B cell (primary cell): ENCODE results near the gene SLC25A38. TPM values are rescaled to one million over a fixed set of nuclear protein-coding genes. Genes with fewer than 3 reads are reported as not detected.

Experiments
- ATAC-seq: fragments of 200-7000 bp; cut with Tn5 transposase; one replicate; pipeline ENCODE4 v1.10.0; 2021; ENCODE audit warnings: low read depth, mild to moderate bottlenecking, moderate number of reproducible peaks, moderate library complexity
- CTCF ChIA-PET: fragments of 350-600 bp; sonication (Branson Sonifier 250); formaldehyde crosslinking; loops from one replicate; lab custom pipeline; 2021; ENCODE audit warnings: antibody characterized with exemption, inconsistent platforms; lab: Charles Lee
- POLR2A ChIA-PET: fragments of 350-600 bp; sonication (Branson Sonifier 250); formaldehyde crosslinking; loops from one replicate; lab custom pipeline; 2021; ENCODE audit warnings: antibody characterized with exemption; lab: Charles Lee
- DNase-seq: peaks from one replicate; pipeline ENCODE4 v3.0.0; 2013
- H2AFZ ChIP-seq: 2 replicates; pipeline ENCODE4 v1.6.1; 2012; ENCODE audit warnings: mild to moderate bottlenecking, low read depth, low read length; ENCODE audit not compliant: insufficient read depth, poor library complexity, severe bottlenecking
- H3K27ac ChIP-seq, 2 donors: 1 replicate in 1 of 2; 2 replicates in 1 of 2; pipeline ENCODE4 v1.5.1; 2012 to 2013; ENCODE audit warnings: low read length in 2 of 2, mild to moderate bottlenecking in 2 of 2, moderate library complexity in 1 of 2
- H3K27me3 ChIP-seq, 4 experiments: fragments of 200-600 bp in 1 of 4; sonication (generic) in 1 of 4; replicated peaks in 1 of 4; 1 replicate in 2 of 4; 2 replicates in 2 of 4; pipeline versions ENCODE4 v1.6.1 to v1.7.0; 2013 to 2016; ENCODE audit warnings: low read length in 3 of 4, mild to moderate bottlenecking in 2 of 4, mixed read lengths in 1 of 4, moderate library complexity in 1 of 4; ENCODE audit not compliant: insufficient read depth in 4 of 4, control insufficient read depth in 3 of 4; ENCODE audit errors: control extremely low read depth in 1 of 4
- H3K36me3 ChIP-seq, 2 experiments: replicated peaks in 1 of 2; 1 replicate in 1 of 2; 2 replicates in 1 of 2; pipeline versions ENCODE4 v1.6.1 to v1.7.1; 2013; ENCODE audit warnings: low read length in 1 of 2; ENCODE audit not compliant: insufficient read depth in 2 of 2, control insufficient read depth in 1 of 2; ENCODE audit errors: control extremely low read depth in 1 of 2, extremely low read depth in 1 of 2
- H3K4me1 ChIP-seq, 2 donors: fragments of 200-600 bp in 1 of 2; sonication (generic) in 1 of 2; 1 replicate in 1 of 2; 2 replicates in 1 of 2; pipeline versions ENCODE4 v1.5.1 to v1.6.1; 2013 to 2017; ENCODE audit warnings: low read length in 2 of 2; ENCODE audit not compliant: control insufficient read depth in 2 of 2, insufficient read depth in 2 of 2
- H3K4me2 ChIP-seq: replicated peaks from 2 replicates; pipeline ENCODE3; 2012; ENCODE audit warnings: mild to moderate bottlenecking, low read depth, low read length; ENCODE audit not compliant: poor library complexity, severe bottlenecking
- H3K4me3 ChIP-seq, 5 experiments: fragments of 200-600 bp in 1 of 5; sonication (generic) in 1 of 5; 1 replicate in 3 of 5; 2 replicates in 2 of 5; pipeline versions ENCODE4 v1.5.1 to v1.7.0; 2011 to 2016; ENCODE audit warnings: low read length in 4 of 5, mild to moderate bottlenecking in 4 of 5, low read depth in 2 of 5, control low read depth in 1 of 5, moderate library complexity in 1 of 5; ENCODE audit not compliant: insufficient read depth in 1 of 5; ENCODE audit errors: control extremely low read depth in 1 of 5, extremely low read depth in 1 of 5
- H3K79me2 ChIP-seq: fragments of 200-600 bp; sonication (generic); one replicate; pipeline ENCODE4 v1.6.0; 2016; ENCODE audit warnings: low read length; ENCODE audit not compliant: control insufficient read depth, insufficient read depth
- H3K9ac ChIP-seq: fragments of 200-600 bp; sonication (generic); 2 replicates; pipeline ENCODE4 v1.6.1; 2017; ENCODE audit warnings: mild to moderate bottlenecking, low read length, moderate library complexity
- H3K9me3 ChIP-seq, 3 donors: one replicate each; pipeline versions ENCODE4 v1.6.1 to v1.7.1; 2013; ENCODE audit warnings: low read length in 2 of 3; ENCODE audit not compliant: control insufficient read depth in 2 of 3, insufficient read depth in 1 of 3; ENCODE audit errors: control extremely low read depth in 1 of 3
- H4K20me1 ChIP-seq: 2 replicates; pipeline ENCODE4 v1.6.0; 2012; ENCODE audit warnings: mild to moderate bottlenecking, low read length; ENCODE audit not compliant: insufficient read depth, control insufficient read depth, poor library complexity, severe bottlenecking
- H3K27ac Mint-ChIP-seq: one replicate; pipeline ENCODE4 v1.8.0; 2021; ENCODE audit warnings: mixed read lengths
- H3K27me3 Mint-ChIP-seq: one replicate; pipeline ENCODE4 v1.8.0; 2021; ENCODE audit warnings: mixed read lengths
- H3K4me1 Mint-ChIP-seq: one replicate; pipeline ENCODE4 v1.8.0; 2021; ENCODE audit warnings: mixed read lengths
- H3K4me3 Mint-ChIP-seq: one replicate; pipeline ENCODE4 v1.8.0; 2021; ENCODE audit warnings: mixed read lengths
- H3K9me3 Mint-ChIP-seq: one replicate; pipeline ENCODE4 v1.8.0; 2022; ENCODE audit warnings: mixed read lengths; ENCODE audit not compliant: insufficient read depth
- EZH2 ChIP-seq: IDR thresholded peaks from 2 replicates; pipeline ENCODE4 v1.6.1; 2012; ENCODE audit warnings: borderline replicate concordance, low read depth, mild to moderate bottlenecking, moderate library complexity, low read length; ENCODE audit not compliant: insufficient read depth, poor library complexity, severe bottlenecking
- WGBS: methylation state at CpG from one replicate; pipeline ENCODE4 v1.1.5; 2013; ENCODE audit warnings: missing lambda C conversion rate; ENCODE audit not compliant: insufficient coverage; 5-methylcytosine and 5-hydroxymethylcytosine counted together
- intact Hi-C: fragments of 100-400 bp; cut with micrococcal nuclease; formaldehyde crosslinking; loops from one replicate; pipeline ENCODE4 v1.10.0; 2022
- polyA minus RNA-seq: library from RNA; depleted of rRNA, polyadenylated mRNA; stranded (reverse); fragments of >200 nt; gene quantifications from 2 replicates; pipeline ENCODE4 v1.2.3, GENCODE V29; 2012
- polyA plus RNA-seq: library from polyadenylated mRNA; depleted of rRNA; stranded (reverse); fragments of >200 nt; gene quantifications from 2 replicates; pipeline ENCODE4 v1.2.3, GENCODE V29; 2012
- total RNA-seq, 2 donors: library from RNA; stranded (reverse); fragments of 120-200 nt in 1 of 2; gene quantifications; 1 replicate in 1 of 2; 2 replicates in 1 of 2; pipeline versions ENCODE4 v1.2.3 to v1.2.4, GENCODE V29; 2013 to 2022
- TF ChIP-seq, protein P1 (sequence below): fragments of 200-600 bp; IDR thresholded peaks from one replicate; pipeline ENCODE4 v1.8.0; 2022; ENCODE audit warnings: antibody characterized with exemption, mild to moderate bottlenecking

Gene SLC25A38, protein sequence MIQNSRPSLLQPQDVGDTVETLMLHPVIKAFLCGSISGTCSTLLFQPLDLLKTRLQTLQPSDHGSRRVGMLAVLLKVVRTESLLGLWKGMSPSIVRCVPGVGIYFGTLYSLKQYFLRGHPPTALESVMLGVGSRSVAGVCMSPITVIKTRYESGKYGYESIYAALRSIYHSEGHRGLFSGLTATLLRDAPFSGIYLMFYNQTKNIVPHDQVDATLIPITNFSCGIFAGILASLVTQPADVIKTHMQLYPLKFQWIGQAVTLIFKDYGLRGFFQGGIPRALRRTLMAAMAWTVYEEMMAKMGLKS
- total RNA-seq (46.3 and 53.0 TPM in 2 replicates), polyA plus RNA-seq (45.5 and 62.6 TPM in 2 replicates), polyA minus RNA-seq (30.7 and 42.2 TPM in 2 replicates)
- total RNA-seq (2013), result 44.0 TPM

GRCh38 chr3:39383045-39383880, at the start of gene SLC25A38:
Gene SLC25A38 (plus strand): TSS chr3:39383370. CDS start chr3:39383725, 355 bp downstream.
- ChIA-PET CTCF (no interaction called here), POLR2A (interaction anchor here (2.1 kb wide), 1 partner anchor 23 kb away, joined by 17 read pairs; the partner anchor contains the start of gene RPSA)
- H3K27me3 Mint-ChIP-seq, result no peaks in the 10 kb centered on the region
- DNase-seq, result peak; percentile 93
- peak within 1 kb of the TSS; percentile 98 for H3K4me3 Mint-ChIP-seq
- Histone ChIP-seq H3K27ac (peak within 1 kb of the TSS; percentile 94 to 96), H3K9me3 (no peaks in the 10 kb centered on the region), H3K4me1 (peaks cover 43 to 50% of the 10 kb centered on the region in 2 donors), H3K4me2 (peak within 1 kb of the TSS; percentile 98), H4K20me1 (peaks cover 38% of the 10 kb centered on the region), H3K9ac (peak within 1 kb of the TSS; percentile 88), H3K27me3 (no peaks in the 10 kb centered on the region), H3K36me3 (no peaks in the 10 kb centered on the region), H3K4me3 (peak within 1 kb of the TSS; percentile 4 to 91 (median 83)), H2AFZ (peak within 1 kb of the TSS; percentile 88), H3K79me2 (peaks cover 45% of the 10 kb centered on the region)
- intact Hi-C loops, result loop anchor here (2.0 to 5.0 kb wide), 3 partner anchors 94 to 1246 kb away; partner anchors contain the start of genes ACAA1, GORASP1, MYD88 and TTC21A
- peaks cover 42% of the 10 kb centered on the region for H3K4me1 Mint-ChIP-seq
- no peak for TF ChIP-seq EZH2
- TF ChIP-seq, protein P1, sequence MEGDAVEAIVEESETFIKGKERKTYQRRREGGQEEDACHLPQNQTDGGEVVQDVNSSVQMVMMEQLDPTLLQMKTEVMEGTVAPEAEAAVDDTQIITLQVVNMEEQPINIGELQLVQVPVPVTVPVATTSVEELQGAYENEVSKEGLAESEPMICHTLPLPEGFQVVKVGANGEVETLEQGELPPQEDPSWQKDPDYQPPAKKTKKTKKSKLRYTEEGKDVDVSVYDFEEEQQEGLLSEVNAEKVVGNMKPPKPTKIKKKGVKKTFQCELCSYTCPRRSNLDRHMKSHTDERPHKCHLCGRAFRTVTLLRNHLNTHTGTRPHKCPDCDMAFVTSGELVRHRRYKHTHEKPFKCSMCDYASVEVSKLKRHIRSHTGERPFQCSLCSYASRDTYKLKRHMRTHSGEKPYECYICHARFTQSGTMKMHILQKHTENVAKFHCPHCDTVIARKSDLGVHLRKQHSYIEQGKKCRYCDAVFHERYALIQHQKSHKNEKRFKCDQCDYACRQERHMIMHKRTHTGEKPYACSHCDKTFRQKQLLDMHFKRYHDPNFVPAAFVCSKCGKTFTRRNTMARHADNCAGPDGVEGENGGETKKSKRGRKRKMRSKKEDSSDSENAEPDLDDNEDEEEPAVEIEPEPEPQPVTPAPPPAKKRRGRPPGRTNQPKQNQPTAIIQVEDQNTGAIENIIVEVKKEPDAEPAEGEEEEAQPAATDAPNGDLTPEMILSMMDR, result peak; percentile 60
- H3K9me3 Mint-ChIP-seq, result no peaks in the 10 kb centered on the region
- ATAC-seq, result peak; percentile 71
- under 1% methylated on average over 61 of the region's 62 CpGs for WGBS
- H3K27ac Mint-ChIP-seq, result peak within 1 kb of the TSS; percentile 99
